HG03575 (cell line): ENCODE results near the gene C6orf62.
"Not testable (repeated sequence)": the region's sequence is repeated elsewhere in the genome, so short reads cannot be mapped to it uniquely, and the experiment has no call there.

Experiments used
- ATAC-seq: cut with Tn5 transposase; IDR thresholded peaks from one replicate; pipeline ENCODE4 v1.9.1; 2021; ENCODE audit not compliant: unreplicated experiment, insufficient number of reproducible peaks, low FRiP score; ENCODE audit errors: extremely low read depth

The C6orf62 gene

GRCh38 chr6:24709014-24709711, 9.8 kb downstream of the C6orf62 start:
- ATAC-seq: no peak

GRCh38 chr6:24708612-24709011, 10.3 kb downstream of the C6orf62 start:
- ATAC-seq: no peak

GRCh38 chr6:24704468-24704867, 14.5 kb downstream of the C6orf62 start:
- ATAC-seq: no peak

GRCh38 chr6:24702720-24703282, 16.2 kb downstream of the C6orf62 start:
- no peak for ATAC-seq

GRCh38 chr6:24699521-24700359, 19.2 kb downstream of the C6orf62 start:
- no peak for ATAC-seq

- no peak for ATAC-seq
These were observed 22.9 kb downstream of the C6orf62 start for GRCh38 chr6:24696097-24696496.

GRCh38 chr6:24695635-24696034, 23.3 kb downstream of the C6orf62 start:
- ATAC-seq: not testable (repeated sequence)

- ATAC-seq: no peak
These were observed 24.8 kb downstream of the C6orf62 start for GRCh38 chr6:24694198-24694597.

GRCh38 chr6:24692848-24693592, 25.9 kb downstream of the C6orf62 start:
- no peak for ATAC-seq

- no peak for ATAC-seq
These were observed 26.5 kb downstream of the C6orf62 start for GRCh38 chr6:24692415-24692814.

- no peak for ATAC-seq
These were observed 27.0 kb downstream of the C6orf62 start for GRCh38 chr6:24692003-24692402.

GRCh38 chr6:24691550-24691949, 27.4 kb downstream of the C6orf62 start:
- ATAC-seq: no peak

- ATAC-seq: no peak
These were observed 28.4 kb downstream of the C6orf62 start for GRCh38 chr6:24690593-24690992.

GRCh38 chr6:24689964-24690363, 29.0 kb downstream of the C6orf62 start:
- no peak for ATAC-seq

GRCh38 chr6:24686946-24687345, 32.0 kb downstream of the C6orf62 start:
- ATAC-seq: no peak

GRCh38 chr6:24686408-24686807, 32.5 kb downstream of the C6orf62 start:
- no peak for ATAC-seq

GRCh38 chr6:24683297-24684296, 35.4 kb downstream of the C6orf62 start:
- no peak for ATAC-seq

GRCh38 chr6:24680582-24680981, 38.4 kb downstream of the C6orf62 start:
- no peak for ATAC-seq
